SU-DHL-6 (cell line): ENCODE data around the gene TSG101.

ENCODE experiments used
- EZH2phosphoT487 ChIP-seq: fragments of 200-600 bp; sonication (generic), shearing (Covaris generic); conservative IDR thresholded peaks from 2 replicates; pipeline ENCODE4 v1.6.1; 2018; ENCODE audit warnings: mild to moderate bottlenecking, antibody characterized with exemption, low read length, moderate library complexity, mixed read lengths
- TF ChIP-seq, protein P1 (sequence below): fragments of 200-600 bp; sonication (generic); IDR thresholded peaks from one replicate; pipeline ENCODE4 v1.5.1; 2017; ENCODE audit warnings: antibody characterized with exemption, mild to moderate bottlenecking, low read length, moderate library complexity; ENCODE audit not compliant: insufficient read depth, poor library complexity, severe bottlenecking

DNA sequence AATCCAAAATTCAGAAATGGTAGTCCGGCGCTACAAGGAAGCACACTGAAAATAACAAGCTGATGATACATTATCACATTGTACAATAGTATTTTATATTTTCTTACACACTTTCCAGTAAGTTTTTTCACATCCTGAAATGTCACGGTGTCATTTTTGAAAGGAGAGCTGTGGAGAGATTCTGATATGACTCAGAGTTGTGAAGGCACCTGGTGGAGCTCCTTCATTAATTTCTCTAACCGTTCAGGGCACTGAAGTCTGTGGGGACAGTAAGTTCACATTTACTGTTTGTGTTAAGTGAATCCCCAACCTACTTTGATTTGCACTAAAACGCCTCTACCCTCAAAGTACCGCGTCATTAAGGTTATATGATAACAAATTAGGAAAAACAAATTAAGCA is 57.8 kb downstream of the TSG101 start:
- TF ChIP-seq, protein P1, sequence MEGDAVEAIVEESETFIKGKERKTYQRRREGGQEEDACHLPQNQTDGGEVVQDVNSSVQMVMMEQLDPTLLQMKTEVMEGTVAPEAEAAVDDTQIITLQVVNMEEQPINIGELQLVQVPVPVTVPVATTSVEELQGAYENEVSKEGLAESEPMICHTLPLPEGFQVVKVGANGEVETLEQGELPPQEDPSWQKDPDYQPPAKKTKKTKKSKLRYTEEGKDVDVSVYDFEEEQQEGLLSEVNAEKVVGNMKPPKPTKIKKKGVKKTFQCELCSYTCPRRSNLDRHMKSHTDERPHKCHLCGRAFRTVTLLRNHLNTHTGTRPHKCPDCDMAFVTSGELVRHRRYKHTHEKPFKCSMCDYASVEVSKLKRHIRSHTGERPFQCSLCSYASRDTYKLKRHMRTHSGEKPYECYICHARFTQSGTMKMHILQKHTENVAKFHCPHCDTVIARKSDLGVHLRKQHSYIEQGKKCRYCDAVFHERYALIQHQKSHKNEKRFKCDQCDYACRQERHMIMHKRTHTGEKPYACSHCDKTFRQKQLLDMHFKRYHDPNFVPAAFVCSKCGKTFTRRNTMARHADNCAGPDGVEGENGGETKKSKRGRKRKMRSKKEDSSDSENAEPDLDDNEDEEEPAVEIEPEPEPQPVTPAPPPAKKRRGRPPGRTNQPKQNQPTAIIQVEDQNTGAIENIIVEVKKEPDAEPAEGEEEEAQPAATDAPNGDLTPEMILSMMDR = no peak
- TF ChIP-seq EZH2phosphoT487 = no peak
